Femur (tissue), 1 donor: ENCODE measurements around the gene AMDHD2.
A peak's percentile ranks its signal among the peaks of the same experiment; 100 is the strongest.

Experiments
- DNase-seq: peaks from one replicate; pipeline ENCODE4 v3.0.0-alpha.2; 2017

Gene AMDHD2

GRCh38 chr16:2500430-2500917 is 19.7 kb upstream of the AMDHD2 start:
- peak; percentile 25 for DNase-seq

- DNase-seq = peak; percentile 91
These were observed 19.0 kb upstream of the AMDHD2 start for GRCh38 chr16:2500918-2501750.

GRCh38 chr16:2501946-2502895 is 17.9 kb upstream of the AMDHD2 start:
- DNase-seq = peak; percentile 24

GRCh38 chr16:2505695-2506094 is 14.5 kb upstream of the AMDHD2 start:
- DNase-seq = no peak

DNA sequence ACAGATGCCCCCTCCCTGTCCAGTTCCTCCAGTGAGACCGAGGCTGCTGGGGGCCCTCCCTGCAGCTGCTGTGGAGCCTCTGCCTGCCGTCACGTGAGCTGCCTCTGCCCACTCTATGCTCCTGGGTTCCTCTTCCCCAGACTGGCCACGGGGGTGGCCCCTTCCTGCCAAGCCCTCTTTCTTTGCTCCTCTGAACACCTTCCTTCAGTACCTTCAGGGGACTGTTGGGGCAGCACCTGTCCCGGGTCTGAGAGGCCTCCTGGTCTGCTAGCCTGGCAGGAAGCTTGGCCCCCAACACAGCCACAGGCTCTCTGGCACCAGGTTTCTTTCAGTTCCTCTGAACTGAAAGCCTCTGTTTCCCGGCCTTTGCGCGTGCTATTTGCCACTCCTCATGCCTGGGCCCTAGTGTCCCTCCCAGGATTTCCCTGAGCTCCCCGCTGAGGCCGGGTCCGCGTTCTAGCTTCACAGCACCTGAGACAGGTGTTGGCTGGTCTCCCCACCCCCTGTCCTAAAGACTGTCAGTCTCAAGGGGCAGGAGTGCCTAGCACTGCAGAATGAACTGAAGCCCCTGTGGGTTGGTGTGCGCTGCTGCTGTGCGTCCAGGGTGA is 13.0 kb upstream of the AMDHD2 start:
- peak; percentile 43 for DNase-seq

- peak; percentile 42 for DNase-seq
These were observed 12.5 kb upstream of the AMDHD2 start for GRCh38 chr16:2507665-2508064.

DNA sequence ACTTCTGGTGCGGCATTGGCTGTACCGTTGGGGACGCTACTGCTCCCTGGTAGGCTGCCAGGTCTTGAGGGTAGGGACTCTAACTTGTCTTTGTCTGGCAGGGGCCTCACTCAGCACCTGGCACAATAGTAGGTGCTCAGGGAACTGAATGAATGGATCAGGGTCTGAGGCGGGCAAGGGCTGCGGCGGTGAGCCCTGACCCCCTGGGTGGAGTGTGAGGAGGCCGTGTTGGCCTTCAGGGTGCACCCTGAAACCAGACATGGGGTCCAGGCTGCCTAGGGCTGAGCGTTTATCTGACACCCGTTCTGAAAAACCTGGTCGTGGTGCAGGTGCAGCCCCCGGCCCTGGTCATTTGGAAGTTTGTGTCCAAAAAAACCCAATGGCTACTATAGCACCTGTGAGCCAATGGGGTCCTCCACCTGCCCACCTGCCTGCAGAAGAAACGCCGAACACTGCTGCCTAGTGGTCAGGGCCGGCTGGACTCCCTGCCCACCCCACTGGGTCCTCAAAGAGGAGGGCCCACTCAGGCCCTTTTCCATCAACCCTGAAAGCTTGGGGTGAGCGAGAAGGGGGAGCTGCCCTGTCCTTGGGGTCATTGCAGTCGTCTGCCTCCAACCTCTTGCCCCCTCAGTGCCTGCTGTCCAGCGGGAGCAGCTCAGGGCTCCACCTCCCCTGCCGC is 11.3 kb upstream of the AMDHD2 start:
- peak; percentile 22 for DNase-seq

DNA sequence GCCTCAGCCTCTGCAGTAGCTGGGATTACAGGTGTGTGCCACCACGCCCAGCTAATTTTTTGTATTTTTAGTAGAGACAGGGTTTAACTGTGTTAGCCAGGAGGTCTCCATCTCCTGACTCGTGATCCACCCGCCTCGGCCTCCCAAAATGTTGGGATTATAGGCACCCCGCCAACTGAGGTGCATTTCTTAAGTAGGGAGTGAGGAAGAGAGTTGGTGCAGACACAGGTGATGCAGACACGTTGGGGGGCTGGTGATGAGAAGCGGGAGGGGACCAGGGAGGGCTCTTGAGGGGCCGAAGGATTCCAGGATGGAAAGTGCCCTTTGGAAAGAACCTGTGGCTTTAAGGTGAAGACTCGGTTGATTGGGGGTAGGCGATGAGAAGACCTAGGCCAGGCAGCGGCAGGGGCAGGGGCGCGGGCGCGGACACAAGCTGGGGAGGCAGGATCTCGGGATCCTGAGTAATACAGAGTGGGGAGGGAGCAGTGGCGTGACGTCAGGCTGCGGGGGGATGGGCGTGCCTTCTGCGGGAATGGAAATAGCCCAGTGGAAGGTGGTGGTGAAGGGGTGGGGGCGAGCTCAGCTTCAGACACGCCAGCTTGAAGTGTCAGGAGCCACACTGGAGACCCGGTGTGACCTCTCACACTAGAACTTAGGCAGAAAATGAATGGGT is 8.9 kb upstream of the AMDHD2 start:
- DNase-seq = peak; percentile 74

DNA sequence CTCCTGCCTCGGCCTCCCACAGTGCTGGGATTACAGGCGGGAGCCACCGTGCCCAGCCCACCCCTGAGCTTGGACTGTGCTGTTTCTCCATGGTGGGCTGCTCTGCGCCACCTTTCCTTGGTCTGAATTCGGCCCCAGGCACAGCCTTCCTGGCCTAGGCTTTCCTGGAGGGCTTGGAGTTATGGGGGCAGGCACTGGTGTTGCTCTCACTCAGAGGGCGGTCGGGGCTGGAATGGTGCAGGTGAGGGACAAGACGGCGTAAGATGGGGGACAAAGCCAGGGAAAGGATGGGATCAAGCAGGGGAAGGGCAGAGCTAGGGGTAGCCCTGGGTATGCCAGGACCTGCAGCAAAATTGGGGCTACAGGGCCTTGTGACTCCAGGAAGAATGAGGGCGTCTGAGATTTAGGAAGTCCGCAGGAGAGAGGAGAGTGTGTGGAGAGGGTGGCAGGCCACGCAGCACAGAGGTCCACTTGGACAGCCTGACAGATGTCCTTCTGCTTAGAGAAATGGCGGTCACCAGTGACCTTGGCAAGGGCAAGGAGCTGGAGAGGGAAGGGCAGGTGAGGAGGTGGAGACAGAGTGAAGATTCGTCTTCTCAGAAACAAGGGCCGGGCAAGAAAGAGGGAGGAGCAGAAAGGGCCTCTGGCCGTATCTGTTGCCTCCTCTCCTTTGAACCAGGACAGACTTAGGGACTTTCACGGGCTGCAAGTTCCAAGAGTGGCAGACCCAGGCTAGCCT is 8.0 kb upstream of the AMDHD2 start:
- DNase-seq = peak; percentile 35

- DNase-seq = peak; percentile 40
These were observed 7.3 kb upstream of the AMDHD2 start for GRCh38 chr16:2512735-2513404.

GRCh38 chr16:2513405-2514332 is 6.5 kb upstream of the AMDHD2 start, which contains the start of gene ATP6V0C:
Gene ATP6V0C (plus strand): TSS chr16:2513952. CDS start chr16:2514104, 152 bp downstream.
- peak; percentile 94 for DNase-seq

DNA sequence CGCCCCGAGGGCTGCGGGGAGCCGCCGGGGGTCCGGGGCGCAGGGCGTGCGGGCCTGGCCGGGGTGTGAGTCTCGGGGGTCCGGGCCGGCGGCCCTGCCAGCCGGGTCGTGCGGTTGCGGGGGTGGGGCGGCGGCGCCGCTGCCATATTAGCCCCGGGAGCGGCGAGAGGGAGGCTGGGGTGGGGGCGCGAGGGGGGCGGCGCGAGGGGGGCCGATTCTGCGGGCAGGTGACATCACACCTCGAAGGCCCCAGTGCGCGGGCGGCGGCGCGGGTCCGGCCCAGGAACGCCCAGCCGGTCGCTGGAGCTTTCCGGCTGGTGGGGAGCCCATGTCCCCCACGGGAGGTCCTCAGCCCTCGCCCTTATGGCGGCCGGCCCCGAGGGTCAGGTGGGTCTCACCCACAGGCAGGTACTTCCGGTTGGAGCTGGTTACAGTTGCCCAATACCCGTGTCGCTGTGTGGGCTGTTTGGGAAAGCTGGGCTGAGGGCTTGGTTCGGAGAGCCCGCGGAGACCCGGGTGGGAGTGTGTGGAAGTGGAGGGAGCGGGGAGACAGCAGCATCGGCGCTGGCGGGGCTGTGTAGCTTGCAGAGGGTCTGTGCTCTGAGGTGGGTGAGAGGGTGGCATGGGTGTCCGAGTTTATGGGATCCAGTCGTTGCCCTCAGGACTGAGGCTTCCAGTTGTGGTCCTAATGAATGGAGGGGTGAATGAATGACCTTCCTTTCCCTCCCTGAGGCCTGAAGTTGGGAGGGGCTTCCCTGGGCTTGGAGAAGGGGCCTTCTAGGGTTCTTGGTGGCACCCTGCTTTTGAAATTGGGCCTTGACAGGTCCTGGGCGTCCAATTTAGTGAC is 5.6 kb upstream of the AMDHD2 start:
- peak; percentile 60 for DNase-seq

DNA sequence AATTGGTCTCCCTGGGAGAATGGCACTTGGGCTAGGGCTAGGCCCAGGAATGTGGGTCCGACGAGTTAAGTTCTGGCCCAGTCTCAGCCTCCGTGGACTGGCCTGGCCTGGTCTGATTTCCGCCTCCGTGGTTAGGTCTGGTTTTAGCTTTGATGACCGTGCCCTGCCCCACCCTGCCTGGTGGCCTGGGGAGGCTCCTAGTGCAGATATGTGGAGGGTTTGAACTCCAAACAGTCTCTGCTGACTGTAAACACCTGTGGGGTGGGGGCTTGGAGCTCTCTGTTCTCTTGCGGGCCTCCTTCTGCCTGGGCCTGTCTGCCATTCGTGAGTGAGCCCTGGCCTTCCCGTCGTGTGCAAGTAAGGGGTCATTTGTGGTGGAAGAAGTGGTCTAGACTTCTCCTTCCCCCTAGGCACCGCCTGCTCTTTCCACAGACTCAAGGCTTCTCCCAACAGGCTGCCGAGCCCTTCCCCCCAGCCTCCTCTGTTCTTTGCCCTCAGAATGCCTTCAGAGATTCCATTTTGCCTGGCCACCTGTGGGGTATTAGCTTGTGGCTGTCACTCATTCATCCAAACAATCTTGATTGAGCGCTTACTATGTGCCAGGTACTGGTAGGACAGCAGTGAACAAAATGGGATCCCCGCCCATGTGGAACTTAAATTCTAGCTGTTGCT is 4.9 kb upstream of the AMDHD2 start:
- peak; percentile 51 for DNase-seq

DNA sequence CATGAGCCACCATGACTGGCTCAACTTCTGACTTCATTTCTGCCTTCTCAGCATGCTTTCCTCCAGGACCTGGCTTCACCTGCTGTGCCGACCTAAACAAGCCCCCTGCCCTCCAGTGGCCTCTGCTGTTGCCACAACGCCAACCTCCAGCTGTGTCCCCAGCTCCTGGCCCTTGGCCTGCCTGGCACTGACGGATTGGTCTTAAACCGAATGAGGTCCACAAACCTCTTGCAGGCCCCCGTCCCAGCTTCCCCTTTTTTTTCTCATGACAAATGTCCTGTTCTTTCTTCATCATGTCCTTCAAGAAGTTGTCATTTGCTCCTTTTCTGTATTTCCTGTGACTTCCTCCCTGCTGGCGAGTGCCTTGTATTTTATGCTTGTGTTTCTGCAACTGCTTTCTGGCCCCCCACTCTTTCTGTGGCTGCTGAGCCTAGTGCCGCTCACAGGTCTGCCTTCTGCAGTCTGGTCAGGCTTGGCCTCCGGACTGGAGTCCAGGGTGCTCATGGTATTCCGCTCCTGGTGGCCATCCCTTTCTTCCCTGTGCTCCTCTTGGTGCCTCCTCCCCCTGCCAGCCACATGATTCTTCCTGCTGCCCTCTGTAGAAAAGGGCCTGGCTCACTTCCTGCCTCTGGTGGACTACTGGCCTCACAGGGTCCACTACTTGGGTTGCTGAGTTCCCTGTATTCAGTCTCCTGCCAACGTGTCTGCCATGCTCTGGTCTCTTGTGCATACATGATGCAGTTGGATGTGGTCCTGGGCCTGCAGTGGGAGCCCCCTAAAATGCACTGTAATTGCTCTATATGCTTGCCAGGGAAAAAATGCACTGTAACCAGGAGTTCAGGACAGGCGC is 3.6 kb upstream of the AMDHD2 start:
- peak; percentile 37 for DNase-seq

- no peak for DNase-seq
These were observed 2.1 kb upstream of the AMDHD2 start for GRCh38 chr16:2517954-2518605.
